GM10266 (cell line): ENCODE results near the gene DAB2IP.

Source experiments
- DNase-seq: peaks from one replicate; pipeline ENCODE4 v3.0.0; 2012; ENCODE audit errors: extremely low spot score
- TF ChIP-seq, protein P1 (sequence below): IDR thresholded peaks from 2 replicates; pipeline ENCODE4 v1.5.1; 2012; ENCODE audit warnings: mild to moderate bottlenecking, low read depth; ENCODE audit not compliant: control insufficient read depth, insufficient read depth; ENCODE audit errors: missing control alignments

Gene DAB2IP

DNA sequence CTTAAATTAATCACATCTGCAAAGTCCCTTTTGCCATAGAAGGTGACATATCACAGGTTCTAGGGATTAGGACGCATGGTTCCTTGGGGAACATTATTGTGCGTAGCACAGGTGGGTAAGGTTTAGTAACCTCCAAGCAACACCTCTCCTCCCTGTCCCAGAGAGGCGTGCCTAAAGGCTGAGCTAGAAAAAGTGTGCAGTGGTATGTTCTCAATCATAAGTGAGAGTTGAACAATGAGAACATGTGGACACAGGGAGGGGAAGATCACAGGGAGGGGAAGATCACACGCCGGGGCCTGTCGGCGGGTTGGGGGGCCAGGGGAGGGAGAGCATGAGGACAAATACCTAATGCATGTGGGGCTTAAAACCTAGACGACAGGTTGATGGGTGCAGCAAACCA is 14.9 kb downstream of the DAB2IP start:
- TF ChIP-seq, protein P1, sequence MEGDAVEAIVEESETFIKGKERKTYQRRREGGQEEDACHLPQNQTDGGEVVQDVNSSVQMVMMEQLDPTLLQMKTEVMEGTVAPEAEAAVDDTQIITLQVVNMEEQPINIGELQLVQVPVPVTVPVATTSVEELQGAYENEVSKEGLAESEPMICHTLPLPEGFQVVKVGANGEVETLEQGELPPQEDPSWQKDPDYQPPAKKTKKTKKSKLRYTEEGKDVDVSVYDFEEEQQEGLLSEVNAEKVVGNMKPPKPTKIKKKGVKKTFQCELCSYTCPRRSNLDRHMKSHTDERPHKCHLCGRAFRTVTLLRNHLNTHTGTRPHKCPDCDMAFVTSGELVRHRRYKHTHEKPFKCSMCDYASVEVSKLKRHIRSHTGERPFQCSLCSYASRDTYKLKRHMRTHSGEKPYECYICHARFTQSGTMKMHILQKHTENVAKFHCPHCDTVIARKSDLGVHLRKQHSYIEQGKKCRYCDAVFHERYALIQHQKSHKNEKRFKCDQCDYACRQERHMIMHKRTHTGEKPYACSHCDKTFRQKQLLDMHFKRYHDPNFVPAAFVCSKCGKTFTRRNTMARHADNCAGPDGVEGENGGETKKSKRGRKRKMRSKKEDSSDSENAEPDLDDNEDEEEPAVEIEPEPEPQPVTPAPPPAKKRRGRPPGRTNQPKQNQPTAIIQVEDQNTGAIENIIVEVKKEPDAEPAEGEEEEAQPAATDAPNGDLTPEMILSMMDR: no peak
- no peak for DNase-seq

DNA sequence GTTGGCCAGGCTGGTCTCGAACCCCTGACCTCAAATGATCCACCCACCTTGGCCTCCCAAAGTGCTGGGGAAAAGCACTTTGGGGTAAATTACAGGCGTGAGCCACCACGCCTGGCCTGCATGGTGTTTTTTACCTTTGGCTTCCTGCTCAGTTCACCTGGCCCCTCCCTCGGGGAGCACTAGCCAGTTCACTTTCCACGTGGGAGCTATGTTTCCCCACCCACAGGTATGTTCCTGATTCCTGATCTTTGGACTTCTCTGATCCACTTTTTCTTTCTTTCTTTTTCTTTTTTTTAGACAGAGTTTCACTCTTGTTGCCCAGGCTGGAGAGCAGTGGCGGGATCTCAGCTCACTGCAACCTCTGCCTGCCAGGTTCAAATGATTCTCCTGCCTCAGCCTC is 15.8 kb downstream of the DAB2IP start:
- TF ChIP-seq, protein P1: no peak
- DNase-seq: no peak

DNA sequence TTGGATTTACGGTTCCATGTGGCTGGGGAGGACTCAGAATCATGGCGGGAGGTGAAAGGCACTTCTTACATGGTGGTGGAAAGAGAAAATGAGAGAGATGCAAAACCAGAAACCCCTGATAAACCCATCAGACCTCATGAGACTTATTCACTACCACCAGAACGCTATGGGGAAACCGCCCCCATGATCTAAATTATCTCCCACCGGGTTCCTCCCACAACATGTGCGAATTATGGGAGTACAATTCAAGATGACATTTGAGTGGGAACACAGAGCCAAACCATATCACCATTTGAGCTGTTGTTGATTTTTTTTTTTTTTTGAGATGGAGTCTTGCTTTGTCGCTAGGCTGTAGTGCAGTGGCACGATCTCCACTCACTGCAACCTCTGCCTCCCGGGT is 16.5 kb downstream of the DAB2IP start:
- TF ChIP-seq, protein P1: no peak
- DNase-seq: no peak

DNA sequence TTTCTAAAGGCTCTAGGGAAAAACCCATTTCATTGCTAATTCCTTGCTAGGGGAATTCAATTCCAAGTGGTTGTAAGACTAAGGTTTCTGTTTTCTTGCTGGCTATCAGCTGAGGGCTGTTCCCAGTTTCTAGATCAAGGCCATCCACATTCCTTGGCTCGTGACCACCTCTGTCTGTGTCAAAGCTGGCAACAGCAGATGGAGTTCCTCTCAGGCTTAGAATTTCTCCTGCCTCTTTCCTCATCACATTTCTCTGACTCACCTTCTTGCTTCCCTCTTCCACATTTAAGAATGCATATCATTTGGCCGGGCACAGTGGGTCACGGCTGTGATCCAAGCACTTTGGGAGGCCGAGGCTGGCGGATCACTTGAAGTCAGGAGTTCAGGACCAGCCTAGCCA is 19.0 kb downstream of the DAB2IP start:
- no peak for DNase-seq
- TF ChIP-seq, protein P1: no peak

DNA sequence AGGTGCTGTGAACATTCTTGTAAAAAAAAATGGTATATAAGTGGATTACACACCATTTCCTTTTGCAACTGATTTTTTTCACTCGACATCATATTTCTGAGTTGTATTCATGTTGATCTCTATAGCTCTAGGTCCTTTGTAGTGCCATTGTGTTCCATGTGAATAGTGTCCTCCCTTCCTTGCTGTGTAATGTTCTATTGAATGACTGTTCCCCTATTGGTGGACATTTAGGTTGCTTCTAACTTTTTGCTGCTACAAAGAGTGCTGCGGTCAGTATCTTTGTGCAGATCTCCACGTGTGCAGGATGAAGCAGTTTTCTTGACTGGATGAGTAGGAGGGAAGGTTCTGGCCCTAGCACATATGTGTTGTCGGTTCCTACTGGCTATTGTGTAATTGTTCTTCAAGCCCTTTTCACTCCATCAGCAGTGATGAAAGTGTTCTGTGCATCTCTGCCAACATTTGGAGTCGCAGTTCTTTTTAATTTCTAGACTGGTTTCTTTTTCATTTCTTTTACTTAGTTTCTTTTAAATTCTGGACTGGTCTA is 20.2 kb downstream of the DAB2IP start:
- DNase-seq: no peak
- TF ChIP-seq, protein P1: no peak

DNA sequence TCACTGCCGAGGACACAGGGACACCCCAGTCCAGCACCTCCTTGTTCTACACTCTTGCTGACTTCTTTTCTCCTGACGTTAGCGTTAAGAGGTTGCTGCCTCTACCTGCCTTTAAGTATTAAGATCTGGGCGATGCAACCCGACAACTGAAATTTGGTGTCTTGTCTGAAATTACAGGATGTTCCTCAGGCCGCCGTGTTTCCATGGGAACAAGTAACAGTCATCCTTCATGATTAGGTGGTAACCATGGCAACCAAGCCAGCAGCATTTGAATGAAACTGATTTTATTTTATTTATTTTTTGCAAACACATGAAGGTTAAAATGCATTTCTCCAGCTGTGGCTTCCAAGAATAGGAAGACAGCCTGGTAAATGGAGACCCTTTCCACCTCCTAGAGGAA is 20.8 kb downstream of the DAB2IP start:
- no peak for DNase-seq
- TF ChIP-seq, protein P1: no peak

DNA sequence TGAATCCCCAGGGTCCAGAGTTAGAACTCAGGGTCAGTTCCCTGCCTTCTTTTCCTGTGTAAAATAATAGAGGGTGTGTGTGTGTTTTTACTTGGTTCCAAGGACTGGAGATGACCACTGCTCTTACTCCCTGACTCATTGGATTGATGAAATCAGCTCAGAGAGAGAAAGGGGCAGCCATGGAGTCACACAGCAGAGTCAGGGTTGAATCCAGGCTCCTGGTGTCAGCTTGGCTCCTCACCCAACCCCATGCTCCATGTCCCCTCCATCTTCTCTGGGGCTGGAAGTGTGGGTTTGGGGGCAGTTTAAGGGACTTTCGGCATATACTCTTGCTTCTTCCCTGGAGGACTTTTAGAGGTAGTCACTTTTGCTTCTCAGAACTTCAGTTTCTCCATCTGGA is 21.6 kb downstream of the DAB2IP start:
- TF ChIP-seq, protein P1: no peak
- DNase-seq: no peak

DNA sequence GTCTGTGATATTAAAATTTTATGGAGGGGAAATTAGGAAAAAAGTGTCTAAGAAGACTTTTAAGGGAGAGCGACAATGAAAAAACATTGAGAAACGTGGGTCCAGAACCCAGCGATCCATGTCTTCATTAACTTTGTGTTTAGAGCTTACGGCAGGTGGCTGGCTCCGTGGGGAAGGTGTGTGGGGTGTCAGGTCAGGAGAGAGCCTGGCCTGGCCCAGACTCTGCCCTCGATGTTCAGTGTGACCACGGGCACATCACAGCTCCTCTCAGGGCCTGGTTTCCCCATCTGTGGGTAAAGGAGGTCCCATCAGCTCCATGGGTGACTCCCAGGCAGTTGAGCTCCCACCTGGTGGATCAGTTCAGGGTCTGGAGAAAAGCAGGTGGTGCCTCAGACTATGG is 22.1 kb downstream of the DAB2IP start:
- DNase-seq: no peak
- TF ChIP-seq, protein P1: no peak
